Lower leg skin (tissue), 4 donors: ENCODE data around the gene MRPL36. TPM values are rescaled to one million over a fixed set of nuclear protein-coding genes. Genes with fewer than 3 reads are reported as not detected.

Experiments used
- DNase-seq, 2 donors: peaks; one replicate each; pipeline ENCODE4 v3.0.0-alpha.2; 2019; ENCODE audit warnings: low spot score in 2 of 2
- H3K4me3 ChIP-seq: fragments of 200-600 bp; sonication (generic); 2 replicates; pipeline ENCODE4 v1.5.1; 2017; ENCODE audit warnings: mild to moderate bottlenecking, low read depth; ENCODE audit not compliant: poor library complexity, severe bottlenecking
- POLR2A ChIP-seq, 2 donors: fragments of 450-650 bp; IDR thresholded peaks; one replicate each; pipeline ENCODE4 v1.6.1; 2016 to 2017; ENCODE audit warnings: antibody characterized with exemption in 2 of 2, mild to moderate bottlenecking in 1 of 2, moderate library complexity in 1 of 2
- WGBS, 2 donors: methylation state at CpG; one replicate each; pipeline ENCODE4 v1.1.5; 2018; 5-methylcytosine and 5-hydroxymethylcytosine counted together
- intact Hi-C: fragments of 100-400 bp; cut with DNase I; formaldehyde crosslinking; loops from one replicate; pipeline ENCODE4 v1.15.0; 2023; ENCODE audit warnings: low total_unique reads
- total RNA-seq, 4 donors: library from RNA; depleted of rRNA; stranded (reverse); fragments of >200 nt; gene quantifications; one replicate each; pipeline ENCODE4 v1.1.0, GENCODE V29; 2016
- TF ChIP-seq, protein P1 (sequence below), 3 donors: fragments of 450-650 bp; IDR thresholded peaks; one replicate each; pipeline ENCODE4 v1.5.1; 2016; ENCODE audit warnings: antibody characterized with exemption in 3 of 3, mild to moderate bottlenecking in 3 of 3, moderate library complexity in 2 of 3

Gene MRPL36
- total RNA-seq, 4 donors from 2014 or later, result 34.6 to 59.4 (median 42.6) TPM

DNA sequence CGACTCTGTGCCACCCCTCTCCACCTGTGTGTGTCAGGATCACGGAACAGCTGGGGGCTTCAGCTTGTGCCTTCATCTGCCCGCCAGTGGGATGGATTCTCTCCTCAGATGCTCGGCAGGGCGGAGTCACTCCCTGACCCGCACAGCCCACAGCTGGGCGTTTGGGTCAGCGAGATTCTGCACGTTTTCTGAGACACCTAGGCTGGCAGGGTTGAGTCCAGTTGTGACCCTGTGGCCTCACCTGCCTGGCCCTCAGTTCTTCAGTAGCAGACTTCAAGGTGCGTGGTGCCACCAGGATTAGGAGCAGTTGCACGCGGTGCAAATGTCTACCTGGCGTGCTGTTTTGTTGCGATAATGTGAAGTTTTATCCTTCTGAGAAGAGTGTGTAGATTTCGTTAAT lies 6.6 kb upstream of the MRPL36 start:
- WGBS, 2 donors, result 91 to 96% methylated on average over 9 to 15 of the region's 15 CpGs
- no peak overlapping the region for H3K4me3 ChIP-seq
- intact Hi-C loops, result no loop called here
- TF ChIP-seq, protein P1, sequence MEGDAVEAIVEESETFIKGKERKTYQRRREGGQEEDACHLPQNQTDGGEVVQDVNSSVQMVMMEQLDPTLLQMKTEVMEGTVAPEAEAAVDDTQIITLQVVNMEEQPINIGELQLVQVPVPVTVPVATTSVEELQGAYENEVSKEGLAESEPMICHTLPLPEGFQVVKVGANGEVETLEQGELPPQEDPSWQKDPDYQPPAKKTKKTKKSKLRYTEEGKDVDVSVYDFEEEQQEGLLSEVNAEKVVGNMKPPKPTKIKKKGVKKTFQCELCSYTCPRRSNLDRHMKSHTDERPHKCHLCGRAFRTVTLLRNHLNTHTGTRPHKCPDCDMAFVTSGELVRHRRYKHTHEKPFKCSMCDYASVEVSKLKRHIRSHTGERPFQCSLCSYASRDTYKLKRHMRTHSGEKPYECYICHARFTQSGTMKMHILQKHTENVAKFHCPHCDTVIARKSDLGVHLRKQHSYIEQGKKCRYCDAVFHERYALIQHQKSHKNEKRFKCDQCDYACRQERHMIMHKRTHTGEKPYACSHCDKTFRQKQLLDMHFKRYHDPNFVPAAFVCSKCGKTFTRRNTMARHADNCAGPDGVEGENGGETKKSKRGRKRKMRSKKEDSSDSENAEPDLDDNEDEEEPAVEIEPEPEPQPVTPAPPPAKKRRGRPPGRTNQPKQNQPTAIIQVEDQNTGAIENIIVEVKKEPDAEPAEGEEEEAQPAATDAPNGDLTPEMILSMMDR (IDR thresholded peaks at IDR 0.05), result no peak
- TF ChIP-seq POLR2A (IDR thresholded peaks at IDR 0.05), result no peak
- DNase-seq, result no peak

DNA sequence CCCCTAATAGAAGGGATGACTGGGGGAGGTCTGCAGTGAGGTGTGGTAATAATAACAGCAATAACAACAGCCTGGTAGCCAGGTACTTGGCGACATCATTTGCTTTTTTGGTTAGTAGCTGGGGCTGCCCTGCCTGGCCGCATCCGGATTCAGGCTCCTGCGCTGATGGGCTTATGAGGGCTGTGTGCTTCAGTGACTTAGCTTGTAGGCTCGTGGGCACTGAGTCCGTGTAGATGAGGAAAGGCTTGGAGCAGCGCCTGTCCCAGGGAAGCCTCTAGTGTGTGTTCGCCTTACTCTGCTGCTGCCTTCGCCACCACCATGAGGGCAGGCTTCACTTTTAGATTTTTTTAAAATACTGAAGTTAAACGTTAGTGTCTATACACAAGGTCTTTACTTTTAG lies 6.1 kb upstream of the MRPL36 start:
- WGBS, 2 donors, result 87 to 94% methylated on average over 10 of the region's 10 CpGs
- TF ChIP-seq, protein P1 (IDR thresholded peaks at IDR 0.05), result no peak
- TF ChIP-seq POLR2A (IDR thresholded peaks at IDR 0.05), result no peak
- no peak overlapping the region for H3K4me3 ChIP-seq
- DNase-seq, result no peak
- intact Hi-C loops, result no loop called here

DNA sequence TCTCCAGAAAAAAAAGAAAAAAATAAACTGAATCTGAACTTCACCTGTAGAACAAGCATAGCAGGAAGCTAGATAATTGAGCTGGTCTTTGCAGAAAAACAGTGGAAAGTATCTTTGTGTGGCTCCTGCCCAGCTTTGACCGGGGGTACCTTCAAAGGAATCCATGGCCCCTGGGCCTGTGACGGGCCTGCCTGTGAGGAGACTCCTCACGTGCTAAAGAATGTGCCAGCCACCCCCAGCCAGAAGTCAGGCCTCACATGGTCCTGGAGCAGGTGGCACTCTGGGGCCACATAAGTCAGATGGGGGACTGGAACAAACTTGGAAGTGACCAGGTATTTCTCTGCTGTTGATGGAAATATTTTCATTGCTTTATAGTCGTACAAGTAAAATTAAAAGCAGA lies 5.7 kb upstream of the MRPL36 start:
- TF ChIP-seq, protein P1 (IDR thresholded peaks at IDR 0.05), result no peak
- no peak for TF ChIP-seq POLR2A (IDR thresholded peaks at IDR 0.05)
- 78% methylated on average over 4 of the region's 4 CpGs for WGBS, 2 donors
- H3K4me3 ChIP-seq, result no peak overlapping the region
- intact Hi-C loops, result no loop called here
- no peak for DNase-seq

- DNase-seq, result no peak
These were observed 4.5 kb upstream of the MRPL36 start for GRCh38 chr5:1804001-1804690.

DNA sequence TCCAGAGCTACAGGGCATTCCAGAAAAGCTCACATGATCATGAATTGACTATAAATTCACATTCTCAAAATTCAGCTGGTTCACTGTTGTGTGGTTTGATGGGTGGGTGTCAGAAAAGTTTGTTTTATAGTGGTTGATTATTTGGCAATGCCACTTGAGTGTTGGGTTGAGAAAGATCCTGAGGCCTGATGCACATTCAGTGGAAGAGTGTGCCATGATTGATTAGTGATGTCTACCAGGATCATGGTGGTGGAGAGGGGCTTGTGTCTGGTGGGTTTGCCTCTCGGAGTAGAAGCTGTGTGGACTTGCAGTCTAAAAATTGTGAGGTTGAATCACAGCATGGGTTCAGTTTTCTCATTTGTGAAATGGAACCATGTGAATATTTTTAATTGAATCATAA lies 3.6 kb upstream of the MRPL36 start:
- TF ChIP-seq POLR2A (IDR thresholded peaks at IDR 0.05), result no peak
- TF ChIP-seq, protein P1 (IDR thresholded peaks at IDR 0.05), result no peak
- 86 to 91% methylated on average over 1 of the region's 1 CpG for WGBS, 2 donors
- no peak overlapping the region for H3K4me3 ChIP-seq
- intact Hi-C loops, result no loop called here
- no peak for DNase-seq

More at GRCh38 chr5:1804001-1804690, 4.5 kb upstream of the MRPL36 start:
- intact Hi-C loops, result no loop called here
- WGBS, 2 donors, result 83 to 85% methylated on average over 15 of the region's 15 CpGs
- no peak overlapping the region for H3K4me3 ChIP-seq
- TF ChIP-seq, protein P1 (IDR thresholded peaks at IDR 0.05), result no peak
- TF ChIP-seq POLR2A (IDR thresholded peaks at IDR 0.05), result no peak

DNA sequence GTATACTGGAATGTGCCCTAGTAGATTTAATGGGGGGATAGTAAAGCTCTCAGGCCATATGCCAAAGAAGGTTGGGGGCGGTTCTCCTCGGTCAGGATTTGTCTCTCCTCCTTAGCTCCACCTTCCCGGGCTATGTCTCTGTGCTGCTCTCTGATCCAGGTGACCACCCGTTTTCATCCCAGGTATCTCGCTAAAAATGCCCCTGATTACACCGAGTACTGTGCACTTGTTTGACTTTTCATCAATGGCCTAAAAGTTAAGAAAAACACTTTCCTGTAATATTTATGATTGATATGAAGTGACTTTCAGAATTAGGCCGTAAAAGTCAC lies 2.3 kb upstream of the MRPL36 start:
- no peak for DNase-seq
- peak overlapping the region; percentile 82 for H3K4me3 ChIP-seq
- intact Hi-C loops, result no loop called here
- no peak for TF ChIP-seq POLR2A (IDR thresholded peaks at IDR 0.05)
- TF ChIP-seq, protein P1 (IDR thresholded peaks at IDR 0.05), result no peak
- WGBS, 2 donors, result 14 to 17% methylated on average over 7 of the region's 7 CpGs
